Activated CD4-positive, alpha-beta T cell treated with anti-CD3 and anti-CD28 coated beads for 36 hours (primary cell): Measurements from ENCODE around the gene MICB. TPM values are rescaled to one million over a fixed set of nuclear protein-coding genes. Genes with fewer than 3 reads are reported as not detected.

Experiments
- ATAC-seq: fragments of 200-7000 bp; cut with Tn5 transposase; one replicate; pipeline ENCODE4 v1.10.0; 2021; ENCODE audit warnings: mild to moderate bottlenecking, moderate library complexity
- CTCF ChIA-PET: fragments of 350-600 bp; sonication (Branson Sonifier 250); formaldehyde crosslinking; loops from one replicate; lab custom pipeline; 2021; ENCODE audit warnings: antibody characterized with exemption; lab: Charles Lee
- POLR2A ChIA-PET: fragments of 350-600 bp; sonication (Branson Sonifier 250); formaldehyde crosslinking; loops from one replicate; lab custom pipeline; 2021; ENCODE audit warnings: antibody characterized with exemption, inconsistent platforms; lab: Charles Lee
- DNase-seq: peaks from one replicate; pipeline ENCODE4 v3.0.0-alpha.2; 2020
- H3K27ac Mint-ChIP-seq: one replicate; pipeline ENCODE4 v1.8.0; 2021; ENCODE audit warnings: mixed read lengths
- H3K27me3 Mint-ChIP-seq: one replicate; pipeline ENCODE4 v1.8.0; 2021; ENCODE audit warnings: mixed read lengths
- H3K36me3 Mint-ChIP-seq: one replicate; pipeline ENCODE4 v1.8.0; 2021; ENCODE audit warnings: low read depth, mixed read lengths
- H3K4me1 Mint-ChIP-seq: one replicate; pipeline ENCODE4 v1.8.0; 2021; ENCODE audit warnings: mixed read lengths
- H3K4me3 Mint-ChIP-seq: one replicate; pipeline ENCODE4 v1.8.0; 2021; ENCODE audit warnings: mild to moderate bottlenecking, moderate library complexity, mixed read lengths
- H3K9me3 Mint-ChIP-seq: one replicate; pipeline ENCODE4 v1.8.0; 2021; ENCODE audit warnings: low read depth, mixed read lengths
- intact Hi-C, 2 experiments: fragments of 100-400 bp; cut with DNase I in 1 of 2; cut with micrococcal nuclease in 1 of 2; formaldehyde crosslinking; loops; one replicate each; pipeline versions ENCODE4 v1.14.2 to v1.15.1; 2022 to 2024; cut with DNase I, micrococcal nuclease
- total RNA-seq, 2 experiments: library from RNA; stranded (reverse); gene quantifications; one replicate each; pipeline ENCODE4 v1.2.3, GENCODE V29; 2021

The MICB gene
- total RNA-seq, 2 experiments from 2014 or later: 19.6 to 19.7 TPM

DNA sequence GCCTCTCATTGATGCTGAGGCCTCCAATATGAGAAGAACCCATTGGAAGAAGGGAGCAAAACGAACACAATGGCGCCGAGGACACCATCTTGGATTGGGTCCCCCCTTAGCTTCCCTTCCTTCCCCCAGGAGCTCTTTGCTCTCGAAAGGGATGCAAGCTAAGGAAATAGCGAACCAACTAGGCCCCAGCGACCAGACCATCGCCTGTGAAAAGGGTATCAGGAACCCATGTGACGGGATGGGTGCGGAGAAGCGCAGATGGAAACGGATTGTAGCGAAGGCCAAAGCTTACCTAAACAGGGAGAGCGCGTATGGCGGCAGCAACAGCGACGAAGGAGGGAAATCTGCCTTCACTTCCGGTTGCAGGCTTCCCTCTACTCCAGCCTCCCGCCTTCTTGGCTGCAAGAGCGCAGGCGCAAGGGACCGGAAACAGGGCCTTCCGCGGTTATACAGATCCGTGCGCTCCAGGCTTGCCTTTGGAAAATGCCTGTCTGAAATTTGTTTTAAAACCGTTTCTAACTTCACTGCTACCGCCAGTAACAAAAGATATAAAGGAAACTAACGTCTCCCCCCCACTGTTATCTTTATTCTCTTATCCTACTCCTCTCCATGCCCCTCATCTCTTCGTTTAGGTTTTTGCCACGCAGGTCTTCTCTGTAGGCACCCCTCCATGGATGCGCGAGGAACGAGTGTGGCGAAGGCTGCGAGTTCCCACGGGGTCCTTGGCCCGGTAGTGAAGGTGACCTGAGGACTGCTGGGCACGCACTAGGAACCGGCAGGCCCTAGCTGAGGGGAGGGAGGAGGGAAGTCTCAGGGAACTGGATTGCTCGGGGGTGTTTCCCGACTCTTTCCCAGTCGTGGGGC, 43.9 kb downstream of the MICB start, which contains the start of gene DDX39B:
Gene DDX39B, minus strand, starts transcription at position 346 of the 864 bp plus-strand sequence. CDS start 1,471 bp downstream, outside the sequence.
- Mint-ChIP-seq H3K4me1 (peaks cover 50% of the 10 kb centered on the region), H3K27me3 (no peaks in the 10 kb centered on the region), H3K4me3 (peak within 1 kb of the TSS; percentile 79), H3K36me3 (peaks cover 46% of the 10 kb centered on the region), H3K27ac (peak within 1 kb of the TSS; percentile 92), H3K9me3 (no peaks in the 10 kb centered on the region)
- peak; percentile 96 for DNase-seq
- intact Hi-C loops: loop anchor here (1.0 to 10.0 kb wide), 14 partner anchors 48 to 927 kb away; partner anchors contain the start of genes AGPAT1 (in 1 of the 2), ATF6B (in 1 of the 2), BAG6 (in 1 of the 2) and MICA (in 1 of the 2)
- POLR2A ChIA-PET: interaction anchor here (0.5 to 3.3 kb wide), 33 partner anchors 12 to 927 kb away, joined by 3 to 24 read pairs (median 4); partner anchors contain the start of genes BAG6, C6orf47, GPANK1 and HSPA1B
- CTCF ChIA-PET: interaction anchor here (0.5 to 15.4 kb wide), 22 partner anchors 9 to 628 kb away, joined by 3 to 658 read pairs (median 4); partner anchors contain the start of genes BAG6, C6orf47, LTB and NCR3
- peak; percentile 77 for ATAC-seq

DNA sequence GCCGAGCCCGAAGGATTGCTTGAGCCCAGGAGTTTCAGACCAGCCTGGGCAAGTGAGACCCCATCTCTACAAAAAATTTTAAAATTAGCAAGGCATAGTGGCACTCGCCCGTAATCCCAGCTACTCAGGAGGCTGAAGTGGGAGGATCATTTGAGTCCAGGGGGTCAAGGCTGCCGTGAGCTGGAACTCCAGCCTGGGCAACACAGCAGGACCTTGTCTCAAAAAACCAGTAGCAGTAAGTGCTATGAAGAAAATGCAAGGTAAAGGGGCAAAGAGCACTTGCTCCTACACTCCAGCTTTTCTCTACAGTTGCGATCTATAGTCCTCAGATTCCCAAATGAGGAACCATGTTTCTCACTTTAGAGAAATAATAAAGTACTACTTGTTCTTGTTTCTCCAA, 45.7 kb downstream of the MICB start:
- ChIA-PET CTCF (interaction anchor here (0.9 to 15.4 kb wide), 6 partner anchors 33 to 57 kb away, joined by 3 to 658 read pairs (median 3); partner anchors contain the start of genes LST1, LTB and NCR3), POLR2A (interaction anchor here (0.9 to 1.4 kb wide), 2 partner anchors 32 to 53 kb away, joined by 3 to 5 read pairs; partner anchors contain the start of gene TNF)
- ATAC-seq (no peak), DNase-seq (no peak)
- Mint-ChIP-seq H3K27me3 (no peaks in the 10 kb centered on the region), H3K27ac (peak overlapping the region; percentile 92), H3K36me3 (peaks cover 43% of the 10 kb centered on the region), H3K4me1 (peaks cover 54% of the 10 kb centered on the region), H3K4me3 (no peak overlapping the region), H3K9me3 (no peaks in the 10 kb centered on the region)
- intact Hi-C loops: loop anchor here (5.0 to 10.0 kb wide), 6 partner anchors 141 to 929 kb away; partner anchors contain the start of genes AGPAT1 (in 1 of the 2), ATF6B (in 1 of the 2), MICA (in 1 of the 2) and MRPS18B (in 1 of the 2)

DNA sequence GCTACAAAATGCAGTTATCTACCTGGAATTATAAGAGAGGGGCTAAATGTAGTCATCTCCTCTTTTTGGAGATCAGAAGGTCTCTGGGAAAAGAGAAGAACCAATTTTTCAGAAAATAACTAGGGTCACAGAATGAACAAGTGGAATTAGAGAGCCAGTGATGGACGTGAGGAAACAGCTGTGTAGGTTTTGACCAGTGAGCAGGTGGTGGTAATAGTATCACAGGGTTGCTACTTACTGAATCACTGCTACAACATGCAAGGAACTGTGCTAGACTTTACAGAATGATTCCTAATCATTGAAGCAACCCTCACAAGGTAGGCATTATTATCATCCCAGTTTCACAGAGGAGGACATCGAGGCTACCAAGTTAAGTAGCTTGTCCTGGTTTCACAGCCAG, 46.7 kb downstream of the MICB start:
- Mint-ChIP-seq H3K4me3 (no peak overlapping the region), H3K36me3 (peaks cover 41% of the 10 kb centered on the region), H3K27ac (no peak overlapping the region), H3K27me3 (no peaks in the 10 kb centered on the region), H3K9me3 (no peaks in the 10 kb centered on the region), H3K4me1 (peaks cover 49% of the 10 kb centered on the region)
- ATAC-seq (no peak), DNase-seq (no peak)
- intact Hi-C loops: loop anchor here (5.0 to 10.0 kb wide), 7 partner anchors 142 to 930 kb away; partner anchors contain the start of genes AGPAT1 (in 1 of the 2), ATF6B (in 1 of the 2), MICA (in 1 of the 2) and MRPS18B (in 1 of the 2)
- POLR2A ChIA-PET: no interaction called here
- CTCF ChIA-PET: interaction anchor here (1.5 to 15.4 kb wide), 3 partner anchors 26 to 56 kb away, joined by 3 to 658 read pairs (median 13); partner anchors contain the start of genes LST1, LTA and NCR3

DNA sequence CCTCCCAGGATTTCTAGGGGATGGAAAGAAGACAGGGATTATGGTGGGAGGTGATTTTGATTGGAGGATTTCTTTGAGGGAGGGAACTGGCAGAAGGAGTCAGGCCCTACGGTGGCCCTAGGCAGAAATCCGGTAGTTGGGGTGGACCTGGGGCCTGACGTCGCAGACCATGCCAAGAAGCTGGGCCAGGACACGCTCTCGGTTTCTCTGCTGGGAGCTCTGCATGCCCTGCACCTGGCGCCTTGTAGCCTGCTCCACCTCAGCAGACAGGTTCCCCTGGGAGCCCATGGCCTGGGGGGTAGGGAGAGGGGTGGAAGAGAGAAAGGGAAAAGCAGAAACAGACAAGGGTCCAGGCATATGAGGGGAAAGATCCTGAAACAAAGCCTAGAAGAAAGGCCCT, 47.3 kb downstream of the MICB start:
- H3K4me3 Mint-ChIP-seq: no peak overlapping the region
- H3K27ac Mint-ChIP-seq: no peak overlapping the region
- intact Hi-C loops: loop anchor here (5.0 to 10.0 kb wide), 3 partner anchors 287 to 930 kb away; partner anchors contain the start of genes ATF6B (in 1 of the 2), MRPS18B (in 1 of the 2) and PPP1R10 (in 1 of the 2)
- H3K4me1 Mint-ChIP-seq: peaks cover 45% of the 10 kb centered on the region
- ATAC-seq (no peak), DNase-seq (no peak)
- CTCF ChIA-PET: interaction anchor here (3.5 to 15.4 kb wide), 3 partner anchors 26 to 55 kb away, joined by 13 to 658 read pairs (median 278); partner anchors contain the start of genes LST1, LTA, LTB and NCR3
- POLR2A ChIA-PET: interaction anchor here (1.3 to 1.7 kb wide), 2 partner anchors 30 to 119 kb away, joined by 3 to 6 read pairs; partner anchors contain the start of genes GPANK1 and TNF
- no peaks in the 10 kb centered on the region for H3K27me3 Mint-ChIP-seq
- H3K36me3 Mint-ChIP-seq: peaks cover 37% of the 10 kb centered on the region
- no peaks in the 10 kb centered on the region for H3K9me3 Mint-ChIP-seq

- H3K27ac Mint-ChIP-seq: peak within 1 kb of the TSS; percentile 97
- H3K27me3 Mint-ChIP-seq: no peaks in the 10 kb centered on the region
- intact Hi-C loops: loop anchor here (1.0 to 10.0 kb wide), 10 partner anchors 34 to 932 kb away; partner anchors contain the start of genes ATF6B (in 1 of the 2), EHMT2 (in 1 of the 2), MRPS18B (in 1 of the 2) and PPP1R10 (in 1 of the 2)
- H3K4me1 Mint-ChIP-seq: peaks cover 48% of the 10 kb centered on the region
- POLR2A ChIA-PET: interaction anchor here (0.5 to 2.3 kb wide), 10 partner anchors 29 to 1307 kb away, joined by 3 to 12 read pairs (median 4); partner anchors contain the start of genes GPANK1, NCR3, TAP1 and TNF
- peaks cover 32% of the 10 kb centered on the region for H3K36me3 Mint-ChIP-seq
- CTCF ChIA-PET: interaction anchor here (0.6 to 15.4 kb wide), 13 partner anchors 22 to 517 kb away, joined by 3 to 658 read pairs (median 4); partner anchors contain the start of genes AIF1, C6orf47, LST1 and LTA
- ATAC-seq (peak; percentile 76), DNase-seq (peak; percentile 95)
- H3K9me3 Mint-ChIP-seq: no peaks in the 10 kb centered on the region
- H3K4me3 Mint-ChIP-seq: peak within 1 kb of the TSS; percentile 89
Observed at GRCh38 chr6:31546339-31546957, 48.5 kb downstream of the MICB start, which contains the start of gene ATP6V1G2. Gene ATP6V1G2 (minus strand): TSS chr6:31546608. CDS start chr6:31546559, 49 bp downstream.

- DNase-seq: peak; percentile 95
- no peaks in the 10 kb centered on the region for H3K9me3 Mint-ChIP-seq
- peaks cover 51% of the 10 kb centered on the region for H3K4me1 Mint-ChIP-seq
- intact Hi-C loops: loop anchor here (1.0 to 10.0 kb wide), 18 partner anchors 25 to 932 kb away; partner anchors contain the start of genes PRRC2A (in 2 of the 2), ABHD16A (in 1 of the 2), ATF6B (in 1 of the 2) and BAG6 (in 1 of the 2)
- CTCF ChIA-PET: interaction anchor here (0.7 to 15.4 kb wide), 15 partner anchors 11 to 518 kb away, joined by 3 to 658 read pairs (median 5); partner anchors contain the start of genes CLIC1, LST1, LTA and LTB
- H3K4me3 Mint-ChIP-seq: peak within 1 kb of the TSS; percentile 89
- peaks cover 29% of the 10 kb centered on the region for H3K36me3 Mint-ChIP-seq
- POLR2A ChIA-PET: interaction anchor here (0.5 to 2.3 kb wide), 10 partner anchors 11 to 1306 kb away, joined by 3 to 12 read pairs (median 6); partner anchors contain the start of genes GPANK1, NCR3, TAP1 and TNF
- peak within 1 kb of the TSS; percentile 97 for H3K27ac Mint-ChIP-seq
- H3K27me3 Mint-ChIP-seq: no peaks in the 10 kb centered on the region
- ATAC-seq: peak; percentile 77
Observed at GRCh38 chr6:31546958-31547726, 49.2 kb downstream of the MICB start, which contains the start of gene NFKBIL1. Gene NFKBIL1 (plus strand): TSS chr6:31547608. CDS start chr6:31547695, 87 bp downstream.

DNA sequence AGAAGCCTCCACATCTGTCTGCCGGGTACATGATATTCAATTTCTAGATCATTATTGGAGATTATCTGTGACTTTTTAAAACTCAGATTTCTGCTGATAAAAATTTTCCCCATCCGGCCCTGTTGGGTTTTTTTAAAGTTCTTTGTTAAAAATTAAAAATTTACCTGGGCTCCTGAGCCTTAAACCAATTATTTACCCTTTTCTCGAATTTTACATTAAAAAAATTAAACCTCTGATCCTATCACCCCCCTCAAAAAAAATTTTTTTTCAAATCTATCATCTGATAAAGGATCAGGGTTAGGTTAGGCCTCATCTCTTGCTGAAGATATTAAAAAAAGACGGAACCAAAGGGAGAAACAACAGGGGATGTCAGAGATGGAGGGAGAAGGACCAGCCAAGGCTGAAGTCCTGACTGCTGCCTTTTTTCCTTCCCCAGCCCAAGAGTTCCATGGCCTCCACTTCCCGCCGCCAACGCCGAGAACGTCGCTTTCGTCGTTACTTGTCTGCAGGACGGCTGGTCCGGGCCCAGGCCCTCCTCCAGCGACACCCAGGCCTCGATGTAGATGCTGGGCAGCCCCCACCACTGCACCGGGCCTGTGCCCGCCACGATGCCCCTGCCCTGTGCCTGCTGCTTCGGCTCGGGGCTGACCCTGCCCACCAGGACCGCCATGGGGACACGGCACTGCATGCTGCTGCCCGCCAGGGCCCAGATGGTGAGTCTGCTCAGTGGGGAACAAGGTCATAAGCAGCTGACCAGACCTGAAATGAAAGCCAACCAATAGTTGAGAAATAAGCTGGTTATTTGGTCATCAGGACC, 50.0 kb downstream of the MICB start:
- intact Hi-C loops: loop anchor here (1.0 to 10.0 kb wide), 17 partner anchors 24 to 933 kb away; partner anchors contain the start of genes PRRC2A (in 2 of the 2), ABHD16A (in 1 of the 2), ATF6B (in 1 of the 2) and BAG6 (in 1 of the 2)
- ChIA-PET CTCF (interaction anchor here (0.6 to 15.4 kb wide), 14 partner anchors 8 to 190 kb away, joined by 3 to 658 read pairs (median 4); partner anchors contain the start of genes CLIC1, LST1, LTA and LTB), POLR2A (interaction anchor here (0.6 to 2.3 kb wide), 9 partner anchors 11 to 259 kb away, joined by 3 to 12 read pairs (median 6); partner anchors contain the start of genes NCR3 and TNF)
- Mint-ChIP-seq H3K9me3 (no peaks in the 10 kb centered on the region), H3K27ac (peak overlapping the region; percentile 97), H3K4me3 (peak overlapping the region; percentile 89), H3K4me1 (peaks cover 49% of the 10 kb centered on the region), H3K27me3 (no peaks in the 10 kb centered on the region), H3K36me3 (peaks cover 28% of the 10 kb centered on the region)
- no peak for DNase-seq
- no peak for ATAC-seq

DNA sequence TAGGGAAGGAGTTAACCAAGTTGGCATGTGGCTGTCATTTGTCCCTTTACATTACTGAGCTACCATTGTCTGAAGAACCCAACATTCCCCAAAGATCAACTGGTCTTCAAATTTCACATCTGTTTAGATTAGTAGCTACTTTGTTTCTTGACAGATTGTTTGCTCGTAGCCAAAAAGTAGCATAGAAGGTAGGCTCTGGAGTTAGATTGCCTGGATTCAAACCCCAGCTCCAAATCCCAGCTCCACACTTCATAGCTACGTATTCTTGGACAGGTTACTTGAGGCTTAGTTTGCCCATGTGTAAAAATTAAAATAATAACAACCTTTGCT, 50.6 kb downstream of the MICB start:
- Mint-ChIP-seq H3K36me3 (peaks cover 27% of the 10 kb centered on the region), H3K9me3 (no peaks in the 10 kb centered on the region), H3K27me3 (no peaks in the 10 kb centered on the region), H3K27ac (peak overlapping the region; percentile 97), H3K4me1 (peaks cover 46% of the 10 kb centered on the region), H3K4me3 (peak overlapping the region; percentile 89)
- ATAC-seq (no peak), DNase-seq (no peak)
- intact Hi-C loops: loop anchor here (5.0 to 10.0 kb wide), 3 partner anchors 284 to 934 kb away; partner anchors contain the start of genes ATF6B (in 1 of the 2), MRPS18B (in 1 of the 2) and PPP1R10 (in 1 of the 2)
- CTCF ChIA-PET: interaction anchor here (0.6 to 15.4 kb wide), 9 partner anchors 8 to 190 kb away, joined by 3 to 658 read pairs (median 5); partner anchors contain the start of genes CLIC1, LST1, LTB and NCR3
- POLR2A ChIA-PET: interaction anchor here (0.6 to 2.3 kb wide), 5 partner anchors 10 to 44 kb away, joined by 3 to 10 read pairs (median 6); partner anchors contain the start of genes NCR3 and TNF
